HEK293T (cell line): Measurements from ENCODE around the gene PLET1.

Experiments used
- CTCF ChIA-PET: fragments of 350-600 bp; formaldehyde crosslinking; extraction: SDS; loops from one replicate; lab custom pipeline; 2021; ENCODE audit warnings: antibody characterized with exemption, inconsistent platforms; lab: Yijun Ruan, JAX
- POLR2A ChIA-PET: fragments of 350-600 bp; formaldehyde crosslinking; extraction: SDS; loops from one replicate; lab custom pipeline; 2020; ENCODE audit warnings: antibody characterized with exemption, inconsistent platforms; lab: Yijun Ruan, JAX
- DNase-seq: peaks from one replicate; pipeline ENCODE4 v3.0.0; 2012; ENCODE audit warnings: mixed read lengths; ENCODE audit errors: extremely low spot score
- ARNT ChIP-seq: fragments of 450-650 bp; IDR thresholded peaks from 2 replicates; pipeline ENCODE4 v1.6.1; 2017; ENCODE audit warnings: mild to moderate bottlenecking
- BHLHE40 ChIP-seq: fragments of 450-650 bp; IDR thresholded peaks from 2 replicates; pipeline ENCODE4 v1.6.1; 2016; ENCODE audit warnings: mild to moderate bottlenecking, moderate library complexity, borderline replicate concordance
- CTBP1 ChIP-seq: fragments of 450-650 bp; IDR thresholded peaks from 2 replicates; pipeline ENCODE4 v1.6.1; 2016; ENCODE audit warnings: borderline replicate concordance
- ELF4 ChIP-seq: fragments of 450-650 bp; IDR thresholded peaks from 2 replicates; pipeline ENCODE4 v1.6.1; 2017; ENCODE audit warnings: antibody characterized with exemption
- FOXA1 ChIP-seq: fragments of 450-650 bp; IDR thresholded peaks from 2 replicates; pipeline ENCODE4 v1.6.1; 2016; ENCODE audit warnings: mild to moderate bottlenecking
- FOXK2 ChIP-seq: fragments of 450-650 bp; IDR thresholded peaks from 2 replicates; pipeline ENCODE4 v1.6.1; 2016; ENCODE audit warnings: mild to moderate bottlenecking
- FOXM1 ChIP-seq: fragments of 450-650 bp; IDR thresholded peaks from 2 replicates; pipeline ENCODE4 v1.6.1; 2017; ENCODE audit warnings: mild to moderate bottlenecking, borderline replicate concordance
- HDGF ChIP-seq: fragments of 450-650 bp; IDR thresholded peaks from 2 replicates; pipeline ENCODE4 v1.6.1; 2017; ENCODE audit warnings: antibody characterized with exemption, borderline replicate concordance
- L3MBTL2 ChIP-seq: fragments of 450-650 bp; conservative IDR thresholded peaks from 2 replicates; pipeline ENCODE4 v1.6.1; 2016; ENCODE audit warnings: mild to moderate bottlenecking
- LEF1 ChIP-seq: fragments of 450-650 bp; IDR thresholded peaks from 2 replicates; pipeline ENCODE4 v1.6.1; 2017; ENCODE audit warnings: mild to moderate bottlenecking, borderline replicate concordance
- NFRKB ChIP-seq: fragments of 450-650 bp; IDR thresholded peaks from 2 replicates; pipeline ENCODE4 v1.6.1; 2016; ENCODE audit warnings: mild to moderate bottlenecking, moderate library complexity
- SP1 ChIP-seq: fragments of 450-650 bp; IDR thresholded peaks from 2 replicates; pipeline ENCODE4 v1.6.1; 2017
- SUZ12 ChIP-seq: fragments of 450-650 bp; IDR thresholded peaks from 2 replicates; pipeline ENCODE4 v1.6.1; 2016; ENCODE audit warnings: mild to moderate bottlenecking
- TARDBP ChIP-seq: fragments of 450-650 bp; IDR thresholded peaks from 2 replicates; pipeline ENCODE4 v1.6.1; 2016
- ZNF384 ChIP-seq: fragments of 450-650 bp; IDR thresholded peaks from 2 replicates; pipeline ENCODE4 v1.6.1; 2016
- TF ChIP-seq, protein P1 (sequence below): fragments of 450-650 bp; IDR thresholded peaks from 2 replicates; pipeline ENCODE4 v1.6.1; 2016

PLET1 gene

DNA sequence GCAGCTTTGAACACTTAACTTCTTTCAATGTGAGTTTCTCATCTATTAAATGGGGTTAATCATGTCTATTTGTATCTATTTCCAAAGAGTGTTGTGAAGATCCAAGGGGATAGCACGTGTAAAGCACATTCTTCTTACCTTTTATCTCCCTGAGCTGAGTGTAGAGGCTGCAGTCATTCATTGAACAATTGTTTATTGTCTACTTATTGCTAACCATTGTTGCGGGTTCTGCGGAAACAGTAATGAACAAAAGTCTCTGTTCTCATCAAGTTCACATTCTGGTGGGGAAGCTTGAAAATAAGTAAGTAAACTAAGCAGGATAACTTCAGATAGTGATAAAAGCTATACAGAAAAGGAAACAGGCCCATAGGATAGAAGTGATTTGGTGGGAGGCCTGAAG is 27.4 kb upstream of the PLET1 start:
- no peak for TF ChIP-seq ARNT
- TF ChIP-seq TARDBP = no peak
- no peak for TF ChIP-seq FOXA1
- TF ChIP-seq HDGF = no peak
- no peak for TF ChIP-seq L3MBTL2
- TF ChIP-seq FOXM1 = no peak
- no peak for TF ChIP-seq NFRKB
- TF ChIP-seq CTBP1 = no peak
- TF ChIP-seq BHLHE40 = no peak
- TF ChIP-seq SUZ12 = no peak
- TF ChIP-seq ZNF384 = no peak
- POLR2A ChIA-PET = no interaction called here
- CTCF ChIA-PET = interaction anchor here (1.6 kb wide), 1 partner anchor 69 kb away, joined by 5 read pairs; no protein-coding TSS in a partner anchor
- DNase-seq = no peak

DNA sequence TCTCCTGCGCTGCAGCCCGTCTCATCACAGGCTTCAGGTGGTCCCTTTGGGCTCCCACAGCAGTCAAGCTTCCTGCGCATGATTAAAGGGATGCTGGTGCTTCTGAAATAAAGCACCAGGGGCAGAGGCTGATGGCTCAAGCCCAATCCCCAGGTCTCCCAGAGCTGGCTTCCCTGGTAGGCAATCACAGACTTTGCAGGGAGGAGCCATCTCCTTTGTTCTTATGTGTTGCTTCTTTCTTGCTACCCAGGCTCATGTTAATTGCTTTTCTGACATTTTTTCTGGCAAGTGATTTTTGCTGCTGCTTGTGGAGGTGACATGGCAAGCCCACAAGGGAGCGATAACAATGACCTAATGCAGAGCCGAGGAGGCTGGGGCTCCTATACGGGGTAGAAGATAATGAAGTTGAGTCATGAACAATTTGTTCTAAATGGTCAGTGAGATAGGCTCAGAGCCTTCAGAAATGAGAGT is 25.2 kb upstream of the PLET1 start:
- no peak for DNase-seq
- TF ChIP-seq NFRKB (no peak), FOXA1 (no peak), SUZ12 (no peak), BHLHE40 (no peak), HDGF (no peak), CTBP1 (no peak), L3MBTL2 (no peak), ZNF384 (no peak), FOXM1 (no peak), TARDBP (no peak), LEF1 (no peak), ELF4 (no peak), ARNT (no peak), FOXK2 (no peak), SP1 (no peak)
- TF ChIP-seq, protein P1, sequence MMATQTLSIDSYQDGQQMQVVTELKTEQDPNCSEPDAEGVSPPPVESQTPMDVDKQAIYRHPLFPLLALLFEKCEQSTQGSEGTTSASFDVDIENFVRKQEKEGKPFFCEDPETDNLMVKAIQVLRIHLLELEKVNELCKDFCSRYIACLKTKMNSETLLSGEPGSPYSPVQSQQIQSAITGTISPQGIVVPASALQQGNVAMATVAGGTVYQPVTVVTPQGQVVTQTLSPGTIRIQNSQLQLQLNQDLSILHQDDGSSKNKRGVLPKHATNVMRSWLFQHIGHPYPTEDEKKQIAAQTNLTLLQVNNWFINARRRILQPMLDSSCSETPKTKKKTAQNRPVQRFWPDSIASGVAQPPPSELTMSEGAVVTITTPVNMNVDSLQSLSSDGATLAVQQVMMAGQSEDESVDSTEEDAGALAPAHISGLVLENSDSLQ = no peak
- POLR2A ChIA-PET = no interaction called here
- CTCF ChIA-PET = no interaction called here

DNA sequence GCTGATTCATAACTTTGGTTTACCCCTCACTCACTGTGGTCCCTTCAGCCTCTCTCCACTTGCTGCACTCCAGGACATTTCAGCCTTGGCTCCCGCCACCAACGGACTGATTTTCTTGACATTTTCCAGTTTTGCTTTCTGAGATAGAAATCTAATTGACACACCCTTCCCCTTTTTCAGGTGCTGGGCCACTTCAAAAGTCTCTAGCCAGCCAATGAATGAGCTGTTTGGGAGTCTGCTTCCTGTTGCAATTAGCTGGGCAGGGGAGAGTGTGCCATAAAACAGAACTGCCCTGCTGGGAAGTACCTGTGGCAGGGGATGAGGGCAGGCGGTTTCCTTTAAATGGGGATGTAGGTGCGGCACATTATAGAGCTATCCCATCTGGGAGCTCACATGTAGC is 21.1 kb upstream of the PLET1 start:
- no peak for DNase-seq
- ChIA-PET CTCF (interaction anchor here (0.7 to 1.8 kb wide), 4 partner anchors 62 to 513 kb away, joined by 3 to 5 read pairs (median 4); no protein-coding TSS in a partner anchor), POLR2A (interaction anchor here (0.8 kb wide), 1 partner anchor 355 kb away, joined by 3 read pairs; no protein-coding TSS in a partner anchor)
- no peak for TF ChIP-seq LEF1
- no peak for TF ChIP-seq ARNT
- TF ChIP-seq FOXM1 = no peak
- TF ChIP-seq ZNF384 = no peak
- TF ChIP-seq L3MBTL2 = no peak
- TF ChIP-seq BHLHE40 = no peak
- TF ChIP-seq, protein P1 = no peak
- no peak for TF ChIP-seq FOXA1
- no peak for TF ChIP-seq FOXK2
- TF ChIP-seq ELF4 = no peak
- no peak for TF ChIP-seq NFRKB
- no peak for TF ChIP-seq HDGF

DNA sequence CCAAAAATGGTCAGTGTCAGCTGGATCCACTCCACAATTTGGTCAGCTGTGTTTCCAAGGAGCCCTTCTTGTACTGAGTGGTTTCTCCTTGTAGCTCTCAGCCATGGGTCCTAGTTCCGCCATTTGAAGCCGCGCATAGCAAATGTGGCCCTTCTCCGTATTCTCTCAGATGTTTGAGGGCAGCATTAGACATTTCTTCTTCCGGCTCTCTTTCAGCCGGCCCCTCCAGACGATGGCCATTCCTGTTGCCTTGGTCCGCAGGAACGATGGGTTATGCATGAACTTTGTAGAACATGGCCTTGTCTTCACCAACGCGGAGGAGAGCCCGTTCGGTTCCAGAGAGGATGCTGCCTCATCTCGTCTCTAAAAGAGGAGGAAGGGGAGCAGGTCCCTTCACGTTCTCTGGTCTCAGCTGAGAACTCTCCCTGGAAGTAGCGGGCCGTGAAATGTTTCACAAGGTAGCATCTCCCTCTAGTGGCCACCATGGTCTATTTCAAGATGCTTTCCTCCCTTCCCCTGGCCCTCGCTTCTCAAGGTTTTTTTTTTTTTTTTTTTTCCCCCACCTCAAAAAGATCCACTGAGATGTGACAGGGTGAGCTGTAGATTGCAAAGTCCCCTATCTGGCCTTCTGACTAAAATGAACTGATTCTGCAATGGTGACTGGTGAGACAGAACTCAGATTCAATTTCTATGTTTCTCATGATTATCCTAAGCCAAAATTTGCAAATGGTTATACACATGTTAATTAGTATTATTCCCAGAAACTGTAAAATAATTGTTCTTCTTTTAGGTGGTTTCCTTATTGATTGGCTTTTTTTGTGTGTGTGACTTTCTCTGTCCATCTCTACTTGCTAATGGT is 19.8 kb upstream of the PLET1 start:
- CTCF ChIA-PET = interaction anchor here (0.6 to 1.9 kb wide), 25 partner anchors 9 to 888 kb away, joined by 3 to 17 read pairs (median 4); partner anchors contain the start of gene ALG9
- POLR2A ChIA-PET = interaction anchor here (1.1 to 1.4 kb wide), 2 partner anchors 54 to 59 kb away, joined by 3 to 8 read pairs; partner anchors contain the start of gene PTS
- peak; percentile 79 for DNase-seq
- TF ChIP-seq ZNF384 (peak; percentile 96), L3MBTL2 (0 out of 2 replicates have a peak, but pooled peaks have one; percentile 7), BHLHE40 (no peak)
- TF ChIP-seq, protein P1 = no peak

DNA sequence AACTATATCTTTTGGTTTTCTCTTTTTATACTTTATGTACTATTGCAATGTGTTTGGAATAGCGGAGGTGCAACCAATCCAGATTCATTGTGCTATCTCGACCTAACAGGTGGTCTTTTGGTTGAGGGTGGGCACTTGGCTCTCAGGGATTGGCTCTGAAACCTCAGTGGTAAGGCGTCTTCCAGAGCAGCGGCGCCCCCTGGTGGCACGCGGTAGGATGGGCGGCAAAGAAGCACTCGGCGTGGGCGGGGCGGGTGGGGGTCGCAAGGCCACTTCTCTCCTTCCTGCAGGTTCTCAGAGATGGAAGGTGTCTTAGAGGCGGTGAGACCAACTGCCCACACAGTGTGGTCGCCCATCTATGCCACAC is 19.2 kb upstream of the PLET1 start:
- ChIA-PET CTCF (interaction anchor here (0.6 to 1.9 kb wide), 20 partner anchors 9 to 888 kb away, joined by 3 to 17 read pairs (median 4); partner anchors contain the start of gene ALG9), POLR2A (interaction anchor here (1.1 to 1.4 kb wide), 2 partner anchors 54 to 59 kb away, joined by 3 to 8 read pairs; partner anchors contain the start of gene PTS)

More for the DNA sequence above, 19.2 kb upstream of the PLET1 start:
- no peak for TF ChIP-seq ELF4
- TF ChIP-seq SP1 = no peak
- TF ChIP-seq CTBP1 = no peak
- TF ChIP-seq SUZ12 = no peak
- no peak for TF ChIP-seq HDGF
- no peak for TF ChIP-seq ZNF384
- TF ChIP-seq L3MBTL2 = no peak
- no peak for TF ChIP-seq BHLHE40
- no peak for TF ChIP-seq TARDBP
- no peak for TF ChIP-seq FOXM1
- TF ChIP-seq, protein P1 = no peak
- TF ChIP-seq FOXA1 = no peak
- TF ChIP-seq NFRKB = no peak
- no peak for TF ChIP-seq ARNT
- DNase-seq = peak; percentile 79
